ENCODE results near the gene MCMBP.

- TF ChIP-seq CTCF (IDR thresholded peaks at IDR 0.05) (no peak), SREBF2 (IDR thresholded peaks at IDR 0.05) (no peak), MAX (IDR thresholded peaks at IDR 0.05) (no peak), EP300 (IDR thresholded peaks at IDR 0.05) (no peak)
These were observed 11.6 kb downstream of the MCMBP start for GRCh38 chr10:119860866-119861607.
